Upper lobe of left lung (tissue), 4 donors: ENCODE data around the gene EDC3.

Source experiments
- CTCF ChIP-seq, 6 experiments: fragments of 450-650 bp in 4 of 6; fragments of 200-600 bp in 2 of 6; sonication (generic) in 2 of 6; IDR thresholded peaks; one replicate each; pipeline ENCODE4 v1.5.1; 2016 to 2019; ENCODE audit warnings: antibody characterized with exemption in 6 of 6
- EP300 ChIP-seq, 4 donors: sonication (generic); formaldehyde crosslinking; IDR thresholded peaks; one replicate each; pipeline ENCODE4 v1.5.1; 2017; ENCODE audit warnings: antibody characterized with exemption in 4 of 4, control low read depth in 2 of 4
- POLR2A ChIP-seq, 4 donors: fragments of 450-650 bp; IDR thresholded peaks; one replicate each; pipeline ENCODE4 v1.5.1; 2016 to 2017; ENCODE audit warnings: antibody characterized with exemption in 4 of 4, mild to moderate bottlenecking in 2 of 4
- POLR2AphosphoS5 ChIP-seq, 2 donors: sonication (generic); formaldehyde crosslinking; IDR thresholded peaks; one replicate each; pipeline ENCODE4 v1.5.1; 2017; ENCODE audit warnings: antibody characterized with exemption in 2 of 2

- TF ChIP-seq CTCF (IDR thresholded peaks at IDR 0.05) (no peak), POLR2A (IDR thresholded peaks at IDR 0.05) (no peak), POLR2AphosphoS5 (IDR thresholded peaks at IDR 0.05) (no peak), EP300 (IDR thresholded peaks at IDR 0.05) (no peak)
These were observed 58.8 kb downstream of the EDC3 start for GRCh38 chr15:74636984-74637383.
